ENCODE measurements around the gene TRAF2. TPM values are rescaled to one million over a fixed set of nuclear protein-coding genes. Genes with fewer than 3 reads are reported as not detected.

The TRAF2 gene
- polyA plus RNA-seq, 3 donors, result 1.6 to 6.1 (median 2.0) TPM

DNA sequence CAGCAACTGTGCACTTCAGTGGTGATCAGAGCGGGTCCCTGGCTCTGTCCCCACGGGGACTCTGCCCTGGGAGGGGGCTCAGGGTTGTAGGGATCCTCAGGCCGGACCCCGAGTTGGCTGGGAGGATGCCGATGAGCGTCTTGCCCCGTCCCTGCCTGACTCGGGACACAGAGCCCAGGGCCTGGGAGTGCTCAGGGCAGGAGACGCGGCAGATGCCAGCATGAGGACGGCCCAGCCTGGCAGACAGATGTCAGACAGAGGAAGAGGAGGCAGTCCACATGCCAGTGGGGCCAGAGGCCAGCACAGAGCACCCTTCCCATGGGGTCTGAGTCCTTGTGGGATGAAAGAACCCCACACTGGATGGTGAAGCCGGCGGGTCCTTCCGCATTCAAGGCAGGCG is 77.0 kb downstream of the TRAF2 start:
- Mint-ChIP-seq H3K27ac (no peak overlapping the region), H3K36me3 (no peaks in the 10 kb centered on the region), H3K9me3 (peaks cover 0 to 2% (median 0%) of the 10 kb centered on the region in 7 donors), H3K4me1 (peaks cover 16% of the 10 kb centered on the region), H3K4me3 (no peak overlapping the region), H3K27me3 (ENCODE audit: low read depth in 3 of 3) (peaks cover 9 to 20% (median 14%) of the 10 kb centered on the region in 3 donors)
- Histone ChIP-seq H3K36me3 (replicated peaks in 1 of 2; ENCODE audit: control insufficient read depth in 1 of 2, insufficient read depth in 2 of 2, low read length in 2 of 2) (no peaks in the 10 kb centered on the region), H3K4me2 (replicated peaks; ENCODE audit: extremely low read depth, low read length, poor library complexity, severe bottlenecking) (no peak overlapping the region), H3K4me3 (replicated peaks in 1 of 3; ENCODE audit: low read depth in 2 of 3, low read length in 3 of 3) (no peak overlapping the region), H3K27ac (ENCODE audit: low read depth in 1 of 2, low read length in 2 of 2) (no peak overlapping the region), H3K9me3 (replicated peaks in 1 of 2; ENCODE audit: control insufficient read depth in 1 of 2, insufficient read depth in 1 of 2, low read length in 2 of 2) (no peaks in the 10 kb centered on the region), H3K4me1 (ENCODE audit: control insufficient read depth in 1 of 2, insufficient read depth in 2 of 2, low read length in 2 of 2) (peaks cover 10 to 17% of the 10 kb centered on the region in 2 donors), H2AFZ (ENCODE audit: insufficient read depth, low read depth, low read length, poor library complexity, severe bottlenecking) (no peak overlapping the region), H3K9ac (ENCODE audit: insufficient read depth, low read length, poor library complexity, severe bottlenecking) (no peak overlapping the region), H3K79me2 (ENCODE audit: insufficient read depth, low read length) (no peaks in the 10 kb centered on the region), H3K27me3 (ENCODE audit: control insufficient read depth in 2 of 2, insufficient read depth in 2 of 2, low read length in 2 of 2) (no peaks in the 10 kb centered on the region), H4K20me1 (ENCODE audit: insufficient read depth, low read length) (no peaks in the 10 kb centered on the region)
- no peak for DNase-seq
- intact Hi-C loops (cut with micrococcal nuclease), result no loop called here
- 96% methylated on average over 8 of the region's 15 CpGs for WGBS (ENCODE audit: insufficient coverage)
- TF ChIP-seq, protein P1, sequence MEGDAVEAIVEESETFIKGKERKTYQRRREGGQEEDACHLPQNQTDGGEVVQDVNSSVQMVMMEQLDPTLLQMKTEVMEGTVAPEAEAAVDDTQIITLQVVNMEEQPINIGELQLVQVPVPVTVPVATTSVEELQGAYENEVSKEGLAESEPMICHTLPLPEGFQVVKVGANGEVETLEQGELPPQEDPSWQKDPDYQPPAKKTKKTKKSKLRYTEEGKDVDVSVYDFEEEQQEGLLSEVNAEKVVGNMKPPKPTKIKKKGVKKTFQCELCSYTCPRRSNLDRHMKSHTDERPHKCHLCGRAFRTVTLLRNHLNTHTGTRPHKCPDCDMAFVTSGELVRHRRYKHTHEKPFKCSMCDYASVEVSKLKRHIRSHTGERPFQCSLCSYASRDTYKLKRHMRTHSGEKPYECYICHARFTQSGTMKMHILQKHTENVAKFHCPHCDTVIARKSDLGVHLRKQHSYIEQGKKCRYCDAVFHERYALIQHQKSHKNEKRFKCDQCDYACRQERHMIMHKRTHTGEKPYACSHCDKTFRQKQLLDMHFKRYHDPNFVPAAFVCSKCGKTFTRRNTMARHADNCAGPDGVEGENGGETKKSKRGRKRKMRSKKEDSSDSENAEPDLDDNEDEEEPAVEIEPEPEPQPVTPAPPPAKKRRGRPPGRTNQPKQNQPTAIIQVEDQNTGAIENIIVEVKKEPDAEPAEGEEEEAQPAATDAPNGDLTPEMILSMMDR (IDR thresholded peaks at IDR 0.05), result no peak

DNA sequence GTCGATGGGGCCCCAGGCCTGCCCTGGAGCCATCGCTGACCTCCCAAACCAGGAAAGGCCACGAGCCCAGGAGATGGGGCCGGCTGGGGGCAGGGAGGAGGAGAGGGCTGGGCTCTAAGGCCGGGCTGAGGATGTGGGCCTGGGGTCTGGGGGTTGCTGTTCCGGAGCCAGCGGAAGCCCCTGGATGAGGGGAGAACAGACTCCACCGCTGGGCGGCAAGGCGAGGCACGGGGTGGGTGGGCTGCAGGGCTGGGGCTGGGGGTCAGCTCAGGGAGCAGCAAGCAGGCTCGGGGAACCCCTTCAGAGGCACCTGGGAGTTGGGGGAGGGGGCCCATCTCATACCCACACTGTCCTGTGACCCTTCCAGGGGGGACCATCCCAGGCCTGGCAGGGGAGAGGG is 77.4 kb downstream of the TRAF2 start:
- WGBS (ENCODE audit: insufficient coverage), result 96% methylated on average over 5 of the region's 12 CpGs
- Mint-ChIP-seq H3K4me1 (peaks cover 16% of the 10 kb centered on the region), H3K27me3 (ENCODE audit: low read depth in 3 of 3) (peaks cover 9 to 20% (median 14%) of the 10 kb centered on the region in 3 donors), H3K9me3 (peaks cover 0 to 2% (median 0%) of the 10 kb centered on the region in 7 donors), H3K36me3 (no peaks in the 10 kb centered on the region), H3K4me3 (no peak overlapping the region), H3K27ac (no peak overlapping the region)
- H2AFZ ChIP-seq (ENCODE audit: insufficient read depth, low read depth, low read length, poor library complexity, severe bottlenecking), result no peak overlapping the region
- H3K9me3 ChIP-seq (replicated peaks in 1 of 2; ENCODE audit: control insufficient read depth in 1 of 2, insufficient read depth in 1 of 2, low read length in 2 of 2), result no peaks in the 10 kb centered on the region
- no peaks in the 10 kb centered on the region for H3K36me3 ChIP-seq (replicated peaks in 1 of 2; ENCODE audit: control insufficient read depth in 1 of 2, insufficient read depth in 2 of 2, low read length in 2 of 2)
- TF ChIP-seq, protein P1 (IDR thresholded peaks at IDR 0.05), result no peak
- no peak for DNase-seq
- intact Hi-C loops (cut with micrococcal nuclease), result no loop called here
- no peak overlapping the region for H3K27ac ChIP-seq (ENCODE audit: low read depth in 1 of 2, low read length in 2 of 2)
- H4K20me1 ChIP-seq (ENCODE audit: insufficient read depth, low read length), result no peaks in the 10 kb centered on the region
- no peak overlapping the region for H3K4me2 ChIP-seq (replicated peaks; ENCODE audit: extremely low read depth, low read length, poor library complexity, severe bottlenecking)
- H3K4me3 ChIP-seq (replicated peaks in 1 of 3; ENCODE audit: low read depth in 2 of 3, low read length in 3 of 3), result no peak overlapping the region
- H3K79me2 ChIP-seq (ENCODE audit: insufficient read depth, low read length), result no peaks in the 10 kb centered on the region
- peaks cover 10 to 17% of the 10 kb centered on the region in 2 donors for H3K4me1 ChIP-seq (ENCODE audit: control insufficient read depth in 1 of 2, insufficient read depth in 2 of 2, low read length in 2 of 2)
- no peak overlapping the region for H3K9ac ChIP-seq (ENCODE audit: insufficient read depth, low read length, poor library complexity, severe bottlenecking)
- no peaks in the 10 kb centered on the region for H3K27me3 ChIP-seq (ENCODE audit: control insufficient read depth in 2 of 2, insufficient read depth in 2 of 2, low read length in 2 of 2)
